HTR-8/SVneo (cell line): ENCODE data around the gene GK.
A peak's percentile ranks its signal among the peaks of the same experiment; 100 is the strongest.
"Not testable (repeated sequence)": the region's sequence is repeated elsewhere in the genome, so short reads cannot be mapped to it uniquely, and the experiment has no call there.

Source experiments
- DNase-seq: peaks from one replicate; pipeline ENCODE4 v3.0.0; 2011; ENCODE audit warnings: low spot score, mixed read lengths; ENCODE audit not compliant: insufficient read length
- FAIRE-seq: peaks from 2 replicates; lab custom pipeline; 2011; peaks lifted over from hg19 to GRCh38; lab: Jason Lieb, UNC

Gene GK

GRCh38 chrX:30652527-30653414 lies 452 bp upstream of the GK start:
- peak; percentile 98 for FAIRE-seq
- peak; percentile 85 for DNase-seq

- not testable (repeated sequence) for FAIRE-seq, DNase-seq
Observed at GRCh38 chrX:30654386-30654785, 1.2 kb downstream of the GK start.

- DNase-seq, result no peak
- no peak for FAIRE-seq
Observed at GRCh38 chrX:30654989-30655607, 1.9 kb downstream of the GK start.

- DNase-seq (no peak), FAIRE-seq (no peak)
Observed at GRCh38 chrX:30655991-30656390, 2.8 kb downstream of the GK start.

GRCh38 chrX:30657196-30658161 lies 4.3 kb downstream of the GK start:
- FAIRE-seq, result no peak
- DNase-seq, result no peak

GRCh38 chrX:30659421-30659820 lies 6.2 kb downstream of the GK start:
- FAIRE-seq (peak; percentile 55), DNase-seq (peak; percentile 60)

- no peak for FAIRE-seq
- DNase-seq, result no peak
Observed at GRCh38 chrX:30661228-30661627, 8.0 kb downstream of the GK start.

- FAIRE-seq (no peak), DNase-seq (no peak)
Observed at GRCh38 chrX:30663322-30663721, 10.1 kb downstream of the GK start.

- DNase-seq (no peak), FAIRE-seq (no peak)
Observed at GRCh38 chrX:30665471-30665870, 12.2 kb downstream of the GK start.

- FAIRE-seq (no peak), DNase-seq (no peak)
Observed at GRCh38 chrX:30666094-30666493, 12.9 kb downstream of the GK start.

GRCh38 chrX:30668581-30668980 lies 15.4 kb downstream of the GK start:
- FAIRE-seq, result no peak
- no peak for DNase-seq

- not testable (repeated sequence) for FAIRE-seq
Observed at GRCh38 chrX:30671189-30671588, 18.0 kb downstream of the GK start.

GRCh38 chrX:30673127-30673796 lies 20.0 kb downstream of the GK start:
- DNase-seq (no peak), FAIRE-seq (no peak)

More at GRCh38 chrX:30671189-30671588, 18.0 kb downstream of the GK start:
- DNase-seq, result not testable (repeated sequence)

- DNase-seq (no peak), FAIRE-seq (peak; percentile 65)
Observed at GRCh38 chrX:30673884-30674598, 20.8 kb downstream of the GK start.

GRCh38 chrX:30674799-30675198 lies 21.6 kb downstream of the GK start:
- DNase-seq (no peak), FAIRE-seq (no peak)

GRCh38 chrX:30679369-30679768 lies 26.1 kb downstream of the GK start:
- FAIRE-seq, result no peak
- DNase-seq, result no peak

- FAIRE-seq, result no peak
- no peak for DNase-seq
Observed at GRCh38 chrX:30680618-30681017, 27.4 kb downstream of the GK start.

GRCh38 chrX:30688641-30689040 lies 35.4 kb downstream of the GK start:
- DNase-seq, result no peak
- FAIRE-seq, result no peak

- FAIRE-seq (no peak), DNase-seq (no peak)
Observed at GRCh38 chrX:30689116-30689515, 35.9 kb downstream of the GK start.
